ENCODE results near the gene ELP1.
"Not testable (repeated sequence)": the region's sequence is repeated elsewhere in the genome, so short reads cannot be mapped to it uniquely, and the experiment has no call there.

Gene ELP1
- total RNA-seq: 139 to 143 reads per million in 2 donors

- peak; percentile 94 for DNase-seq
These were observed at the start of gene ELP1 for GRCh38 chr9:108933718-108934322. Gene ELP1, minus strand, starts transcription at chr9:108934124. Its CDS starts 2,978 bp downstream, at chr9:108931146.

DNA sequence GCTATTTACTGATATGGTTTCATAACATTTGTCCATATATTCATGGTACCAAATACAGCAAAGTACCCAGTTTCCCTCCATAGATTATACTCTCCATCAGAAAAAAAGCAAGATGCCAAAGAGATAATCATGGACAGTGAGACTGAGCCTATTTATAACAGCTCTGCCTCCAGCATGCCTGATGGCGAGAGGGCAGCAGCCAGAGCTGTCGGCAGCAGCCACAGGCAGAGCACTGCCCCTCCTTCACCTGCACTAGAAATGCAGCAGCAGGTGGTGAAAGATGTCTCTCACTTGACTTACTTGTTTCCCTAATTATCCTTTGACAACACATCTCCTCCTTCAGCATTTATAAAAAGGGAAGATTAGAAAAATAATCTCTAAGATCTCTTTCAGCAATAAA, 47.0 kb upstream of the ELP1 start:
- DNase-seq: no peak

- DNase-seq: no peak
These were observed 44.3 kb upstream of the ELP1 start for GRCh38 chr9:108978205-108978604.

DNA sequence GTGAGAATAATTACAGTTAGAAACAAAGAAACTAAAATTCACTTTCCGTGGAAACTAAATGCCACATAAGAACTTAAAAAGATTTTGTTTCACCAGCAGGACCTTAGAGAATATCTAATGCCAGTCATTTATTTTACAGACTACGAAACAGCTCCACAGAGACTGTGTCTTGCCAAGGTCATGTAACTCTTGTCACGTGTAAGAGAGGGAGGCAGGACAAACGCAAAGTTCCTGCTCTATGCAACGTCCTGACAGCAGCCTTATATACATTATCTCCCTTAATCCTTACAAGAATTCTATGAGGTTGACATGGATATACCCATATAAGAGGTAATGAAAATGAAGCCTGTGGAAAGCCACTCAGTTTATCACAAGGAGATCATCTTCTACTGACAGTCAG, 40.0 kb upstream of the ELP1 start:
- no peak for DNase-seq

- DNase-seq: no peak
These were observed 38.8 kb upstream of the ELP1 start for GRCh38 chr9:108972626-108973209.

GRCh38 chr9:108972186-108972585, 38.3 kb upstream of the ELP1 start:
- DNase-seq: no peak

DNA sequence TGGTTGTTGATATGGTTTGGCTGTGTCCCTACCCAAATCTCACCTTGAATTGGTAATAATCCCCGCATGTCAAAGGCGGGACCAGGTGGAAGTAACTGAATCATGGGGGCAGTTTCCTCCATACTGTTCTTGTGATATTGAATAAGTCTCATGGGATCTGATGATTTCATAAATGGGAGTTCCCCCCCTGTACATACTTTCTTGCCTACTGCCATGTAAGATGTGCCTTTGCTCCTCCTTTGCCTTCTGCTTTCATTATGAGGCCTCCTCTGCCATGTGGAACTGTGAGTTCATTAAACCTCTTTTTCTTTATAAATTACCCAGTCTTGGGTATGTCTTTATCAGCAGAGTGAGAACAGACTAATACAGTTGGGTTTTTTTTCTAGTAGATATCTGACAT, 37.5 kb upstream of the ELP1 start:
- not testable (repeated sequence) for DNase-seq

DNA sequence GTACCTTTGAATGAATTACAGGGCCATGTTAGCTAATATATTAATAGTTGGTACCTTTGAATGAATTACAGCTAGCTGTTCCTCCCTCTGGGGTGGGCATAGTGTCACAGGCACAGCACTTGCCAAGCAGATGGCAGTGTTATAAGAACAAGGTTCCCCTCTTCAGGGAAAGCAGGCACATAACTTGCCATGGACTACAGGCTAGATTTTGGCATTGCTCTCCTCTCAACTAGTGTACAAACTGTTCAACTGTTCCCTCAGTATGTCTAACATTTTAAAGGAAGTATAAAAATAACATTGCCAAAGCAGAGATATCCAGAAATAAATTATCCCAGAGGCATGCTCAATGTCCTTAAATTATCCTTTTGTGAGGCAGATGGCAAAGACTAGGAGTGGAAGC, 34.0 kb upstream of the ELP1 start:
- no peak for DNase-seq

- no peak for DNase-seq
These were observed 29.7 kb upstream of the ELP1 start for GRCh38 chr9:108963459-108964143.

DNA sequence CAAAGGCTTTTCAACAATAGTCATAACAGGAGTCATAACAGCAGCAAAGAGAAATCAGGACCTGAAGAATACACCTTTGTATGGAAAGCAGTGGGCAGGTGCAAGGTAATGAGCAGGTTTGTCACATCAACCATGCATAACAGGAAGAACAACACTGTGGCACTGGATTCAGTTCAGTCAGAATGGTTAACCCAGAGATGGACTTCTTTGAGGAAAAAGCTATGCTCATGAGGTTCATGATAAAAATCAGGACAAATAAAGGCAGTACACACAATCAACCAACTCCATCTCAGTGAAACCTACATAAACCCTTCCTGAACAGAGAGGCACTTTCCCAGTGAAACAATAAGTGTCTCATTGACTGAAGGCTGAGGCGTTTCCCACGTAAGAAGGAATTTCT, 27.2 kb upstream of the ELP1 start:
- DNase-seq: no peak

DNA sequence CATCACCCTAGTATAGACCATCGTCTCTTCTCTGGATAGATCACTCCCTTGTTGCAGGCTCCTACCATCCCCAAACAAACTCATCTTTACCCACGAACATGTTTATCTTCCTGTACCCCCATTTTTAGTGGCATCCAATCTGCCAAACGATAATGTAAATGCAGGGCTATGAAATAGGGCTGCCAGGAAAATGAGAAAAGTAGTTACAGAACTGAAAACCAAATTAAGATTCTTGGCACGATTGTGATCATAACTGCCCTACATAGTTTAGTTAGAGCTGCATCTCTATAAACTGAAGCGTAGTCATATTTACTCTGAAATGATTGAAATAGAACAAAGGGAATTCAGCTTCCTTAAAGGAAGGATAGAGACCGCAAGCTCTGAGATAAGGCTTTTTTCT, 26.4 kb upstream of the ELP1 start:
- no peak for DNase-seq

- DNase-seq: no peak
These were observed 22.7 kb upstream of the ELP1 start for GRCh38 chr9:108956631-108957026.

- no peak for DNase-seq
These were observed 22.2 kb upstream of the ELP1 start for GRCh38 chr9:108956022-108956630.

- DNase-seq: no peak
These were observed 20.2 kb upstream of the ELP1 start for GRCh38 chr9:108953983-108954574.

GRCh38 chr9:108951578-108951977, 17.7 kb upstream of the ELP1 start:
- no peak for DNase-seq

GRCh38 chr9:108950168-108950567, 16.2 kb upstream of the ELP1 start:
- DNase-seq: no peak

GRCh38 chr9:108939975-108940374, 6.1 kb upstream of the ELP1 start:
- no peak for DNase-seq

DNA sequence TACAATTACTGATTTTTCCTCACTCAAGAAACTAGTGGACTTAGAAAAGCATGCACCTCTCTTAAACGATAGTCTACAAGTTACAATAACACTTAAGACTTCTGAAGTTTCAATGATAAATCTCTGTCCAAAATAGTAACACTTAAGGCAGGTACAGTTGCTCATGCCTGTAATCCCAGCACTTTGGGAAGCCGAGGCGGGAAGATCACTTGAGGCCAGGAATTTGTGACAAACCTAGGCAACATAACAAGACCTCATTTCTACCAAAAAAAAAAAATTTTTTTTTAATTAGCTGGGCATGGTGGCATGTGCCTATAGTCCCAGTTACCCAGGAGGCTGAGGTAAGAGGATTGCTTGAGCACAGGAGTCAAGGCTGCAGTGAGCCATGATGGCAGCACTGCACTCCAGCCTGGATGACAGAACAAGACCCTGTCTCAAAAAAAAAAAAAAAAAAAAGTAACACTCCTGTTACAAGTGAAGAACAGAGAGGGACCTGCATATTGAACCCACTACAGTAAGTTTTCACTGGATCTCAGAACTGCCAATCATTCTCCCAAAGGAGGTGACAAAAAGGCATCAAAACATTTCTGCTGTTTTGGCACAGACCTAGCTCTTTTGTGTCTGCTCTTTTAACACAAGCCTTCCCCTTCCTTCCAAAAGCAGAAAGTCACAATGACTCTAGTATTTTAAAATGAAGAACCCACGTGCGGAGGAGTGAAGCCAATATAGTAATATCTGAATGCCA, 3.8 kb upstream of the ELP1 start:
- no peak for DNase-seq

DNA sequence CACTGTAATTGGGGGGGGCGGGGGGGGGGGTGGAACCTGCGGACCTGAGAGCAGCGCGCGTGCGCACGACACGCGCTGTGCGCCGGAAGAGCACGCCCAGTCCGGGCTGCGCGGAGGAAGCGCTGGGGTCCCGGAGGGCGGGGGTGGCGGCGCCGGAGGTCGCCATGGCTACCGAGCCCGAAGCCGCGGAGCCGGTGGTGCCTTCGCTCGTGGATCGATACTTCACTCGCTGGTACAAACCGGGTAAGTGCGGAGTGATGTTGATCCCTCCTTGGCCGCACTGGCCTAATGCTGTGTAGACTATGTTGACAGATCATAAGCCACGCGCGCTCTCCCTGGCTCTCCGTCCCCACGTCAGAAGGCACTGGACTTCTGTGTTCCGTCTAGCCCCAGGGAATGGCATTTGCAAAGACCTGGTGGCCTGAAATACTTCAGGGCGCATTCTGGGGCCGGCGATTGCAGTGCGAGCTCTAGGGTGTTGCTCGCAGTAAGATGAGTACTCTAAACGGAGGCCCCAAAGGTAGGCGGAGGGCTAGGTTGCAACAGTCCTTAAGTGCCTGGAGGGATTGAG, 484 bp upstream of the ELP1 start, which contains the start of gene ABITRAM:
ABITRAM (plus strand) TSS at position 78 of the 571 bp plus-strand sequence; CDS start at position 165, 87 bp downstream.
- peak; percentile 69 for DNase-seq

- no peak for DNase-seq
These were observed 650 bp downstream of the ELP1 start for GRCh38 chr9:108933231-108933717.

DNA sequence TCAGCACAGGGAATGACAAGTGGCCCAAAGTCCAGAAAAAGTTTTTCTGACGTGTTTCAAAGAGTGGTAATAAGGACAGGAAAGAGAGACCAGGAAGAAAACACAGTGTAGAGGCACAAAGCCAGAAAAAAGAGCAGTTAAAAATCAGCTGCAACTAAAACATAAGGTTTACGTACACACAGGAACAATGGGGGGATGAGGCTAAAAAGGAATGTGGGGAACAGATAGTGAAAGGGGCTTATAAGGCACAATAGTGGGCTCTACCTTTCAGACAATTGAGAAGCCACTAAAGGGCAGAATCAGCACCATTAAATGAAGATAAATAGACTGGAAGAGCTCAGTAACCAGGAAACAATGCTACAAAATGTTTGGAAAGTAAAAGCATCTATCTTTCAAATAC, 5.5 kb downstream of the ELP1 start:
- DNase-seq: no peak

- DNase-seq: no peak
These were observed 9.5 kb downstream of the ELP1 start for GRCh38 chr9:108924466-108924865.

Data from T-helper 9 cell (primary cell).